Chondrocyte (in vitro differentiated cells): ENCODE results near the gene ZNF285. TPM values are rescaled to one million over a fixed set of nuclear protein-coding genes. Genes with fewer than 3 reads are reported as not detected.
"Not testable (repeated sequence)": the region's sequence is repeated elsewhere in the genome, so short reads cannot be mapped to it uniquely, and the experiment has no call there.

ENCODE experiments used
- DNase-seq: peaks from one replicate; pipeline ENCODE4 v3.0.0; 2021; ENCODE audit warnings: mixed read lengths, low spot score
- H3K27ac Mint-ChIP-seq: one replicate; pipeline ENCODE4 v1.8.0; 2021; ENCODE audit warnings: mild to moderate bottlenecking, moderate library complexity, mixed read lengths; ENCODE audit not compliant: unreplicated experiment
- H3K27me3 Mint-ChIP-seq: 2 replicates; pipeline ENCODE4 v1.8.0; 2021; ENCODE audit warnings: low read depth, mixed read lengths
- H3K36me3 Mint-ChIP-seq: 2 replicates; pipeline ENCODE4 v1.8.0; 2021; ENCODE audit warnings: low read depth, mixed read lengths
- H3K4me1 Mint-ChIP-seq: 2 replicates; pipeline ENCODE4 v1.8.0; 2021; ENCODE audit warnings: low read depth, mild to moderate bottlenecking, mixed read lengths
- H3K4me3 Mint-ChIP-seq: one replicate; pipeline ENCODE4 v1.8.0; 2021; ENCODE audit warnings: mild to moderate bottlenecking, moderate library complexity, mixed read lengths; ENCODE audit not compliant: unreplicated experiment
- H3K9me3 Mint-ChIP-seq: 2 replicates; pipeline ENCODE4 v1.8.0; 2021; ENCODE audit warnings: low read depth, mixed read lengths
- total RNA-seq: library from RNA; stranded (reverse); gene quantifications from 3 replicates; pipeline ENCODE4 v1.2.1, GENCODE V29; 2021
- TF ChIP-seq, protein P1 (sequence below): fragments of 200-600 bp; sonication (generic); IDR thresholded peaks from 2 replicates; pipeline ENCODE4 v1.5.0; 2021; ENCODE audit warnings: antibody characterized with exemption, mild to moderate bottlenecking, moderate library complexity

ZNF285 gene
- total RNA-seq, 1 donor from 2014 or later: 4.1 TPM

DNA sequence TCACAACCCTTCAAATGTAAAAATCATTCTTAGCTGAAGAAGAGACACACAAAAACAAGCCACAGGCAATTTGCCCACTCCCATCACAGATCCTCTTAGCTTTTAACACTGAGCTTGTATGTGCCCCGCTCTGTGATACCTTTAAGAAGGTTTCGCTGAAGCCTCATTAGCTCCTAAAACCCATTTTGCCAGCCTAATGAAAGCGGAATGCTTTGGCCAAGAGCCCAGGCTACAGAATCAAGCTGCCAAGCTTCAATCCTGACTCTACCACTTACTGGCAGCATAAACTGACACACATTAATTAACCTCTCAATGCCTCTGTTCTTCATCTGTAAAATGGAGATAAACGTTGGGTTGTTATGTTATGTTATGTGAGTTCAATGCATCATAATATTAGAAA is 55.4 kb downstream of the ZNF285 start:
- Mint-ChIP-seq H3K9me3 (peaks cover 25% of the 10 kb centered on the region), H3K27me3 (no peaks in the 10 kb centered on the region), H3K4me3 (no peak overlapping the region), H3K4me1 (no peaks in the 10 kb centered on the region), H3K27ac (no peak overlapping the region), H3K36me3 (peaks cover 17% of the 10 kb centered on the region)
- no peak for DNase-seq
- TF ChIP-seq, protein P1, sequence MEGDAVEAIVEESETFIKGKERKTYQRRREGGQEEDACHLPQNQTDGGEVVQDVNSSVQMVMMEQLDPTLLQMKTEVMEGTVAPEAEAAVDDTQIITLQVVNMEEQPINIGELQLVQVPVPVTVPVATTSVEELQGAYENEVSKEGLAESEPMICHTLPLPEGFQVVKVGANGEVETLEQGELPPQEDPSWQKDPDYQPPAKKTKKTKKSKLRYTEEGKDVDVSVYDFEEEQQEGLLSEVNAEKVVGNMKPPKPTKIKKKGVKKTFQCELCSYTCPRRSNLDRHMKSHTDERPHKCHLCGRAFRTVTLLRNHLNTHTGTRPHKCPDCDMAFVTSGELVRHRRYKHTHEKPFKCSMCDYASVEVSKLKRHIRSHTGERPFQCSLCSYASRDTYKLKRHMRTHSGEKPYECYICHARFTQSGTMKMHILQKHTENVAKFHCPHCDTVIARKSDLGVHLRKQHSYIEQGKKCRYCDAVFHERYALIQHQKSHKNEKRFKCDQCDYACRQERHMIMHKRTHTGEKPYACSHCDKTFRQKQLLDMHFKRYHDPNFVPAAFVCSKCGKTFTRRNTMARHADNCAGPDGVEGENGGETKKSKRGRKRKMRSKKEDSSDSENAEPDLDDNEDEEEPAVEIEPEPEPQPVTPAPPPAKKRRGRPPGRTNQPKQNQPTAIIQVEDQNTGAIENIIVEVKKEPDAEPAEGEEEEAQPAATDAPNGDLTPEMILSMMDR: no peak

DNA sequence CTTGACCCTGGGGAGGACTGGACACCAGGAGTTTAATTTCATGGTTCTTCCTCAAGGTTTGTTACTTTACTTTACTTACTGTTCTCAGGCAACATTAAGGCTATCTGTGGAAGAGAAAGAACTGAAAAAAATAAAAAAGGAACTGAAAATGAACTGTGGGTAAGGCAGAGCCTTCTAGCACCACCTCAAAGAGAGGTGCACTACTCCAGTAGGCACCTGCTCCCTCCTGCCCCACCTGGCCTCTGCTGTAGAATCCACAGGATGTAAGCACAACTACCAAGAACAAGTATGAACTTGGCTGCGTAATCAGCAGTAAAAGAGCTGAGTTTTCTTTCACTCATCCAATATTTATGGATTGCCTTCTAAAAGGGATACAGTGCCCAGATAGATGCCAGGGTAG is 57.2 kb downstream of the ZNF285 start:
- Mint-ChIP-seq H3K27ac (no peak overlapping the region), H3K4me3 (no peak overlapping the region), H3K9me3 (peaks cover 11% of the 10 kb centered on the region), H3K27me3 (no peaks in the 10 kb centered on the region), H3K4me1 (no peaks in the 10 kb centered on the region), H3K36me3 (peaks cover 14% of the 10 kb centered on the region)
- no peak for DNase-seq
- TF ChIP-seq, protein P1: no peak

DNA sequence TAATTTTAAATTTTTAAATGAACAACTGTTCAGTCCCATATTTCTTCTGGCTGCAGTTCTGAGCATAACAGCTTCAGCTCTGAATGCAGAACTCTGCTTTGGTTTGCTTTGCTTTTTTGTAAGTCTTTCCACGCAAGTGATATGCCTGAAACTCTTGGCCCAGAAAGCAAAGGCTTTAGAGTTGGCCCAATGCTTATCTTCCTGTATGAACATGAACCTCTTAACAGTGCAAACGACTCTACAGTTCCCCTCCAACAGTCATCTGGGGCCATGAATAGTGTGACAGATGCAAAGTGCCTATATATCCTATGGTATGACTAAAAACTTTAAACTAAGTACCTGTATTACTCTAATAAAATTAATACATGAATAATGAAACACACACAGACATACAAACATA is 59.6 kb downstream of the ZNF285 start:
- H3K27ac Mint-ChIP-seq: no peak overlapping the region
- H3K9me3 Mint-ChIP-seq: peaks cover 2% of the 10 kb centered on the region
- H3K4me3 Mint-ChIP-seq: no peak overlapping the region
- TF ChIP-seq, protein P1: no peak
- H3K36me3 Mint-ChIP-seq: peaks cover 23% of the 10 kb centered on the region
- H3K27me3 Mint-ChIP-seq: no peaks in the 10 kb centered on the region
- no peak for DNase-seq
- H3K4me1 Mint-ChIP-seq: no peaks in the 10 kb centered on the region

DNA sequence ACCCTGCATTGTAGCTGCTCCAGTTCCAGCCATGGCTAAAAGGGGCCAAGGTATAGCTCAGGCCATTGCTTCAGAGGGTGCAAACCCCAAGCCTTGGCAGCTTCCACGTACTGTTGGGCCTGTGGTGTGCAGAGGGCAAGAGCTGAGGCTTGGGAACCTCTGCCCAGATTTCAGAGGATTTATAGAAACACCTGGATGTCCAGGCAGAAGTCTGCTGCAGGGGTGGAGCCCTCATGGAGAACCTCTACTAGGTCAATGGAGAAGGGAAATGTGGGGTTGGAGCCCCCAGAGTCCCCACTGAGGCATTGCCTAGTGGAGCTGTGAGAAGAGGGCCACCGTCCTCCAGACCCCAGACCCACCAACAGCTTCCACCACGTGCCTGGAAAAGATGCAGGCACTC is 66.8 kb downstream of the ZNF285 start:
- H3K4me1 Mint-ChIP-seq, DNase-seq, H3K27me3 Mint-ChIP-seq, H3K4me3 Mint-ChIP-seq, H3K27ac Mint-ChIP-seq: not testable (repeated sequence)
- Mint-ChIP-seq H3K36me3 (peaks cover 76% of the 10 kb centered on the region), H3K9me3 (peaks cover 42% of the 10 kb centered on the region)

Other genes starting within 250 kb of the ZNF285 start
- 20.5 to 34.2 TPM (median 25.0 TPM) in 3 replicates for gene ZNF226, start 236.5 kb downstream of the ZNF285 start, total RNA-seq
- 12.2 to 20.2 TPM (median 15.2 TPM) in 3 replicates for gene ZNF227, start 189.1 kb downstream of the ZNF285 start, total RNA-seq
- gene ZNF233, start 141.7 kb downstream of the ZNF285 start, total RNA-seq: 1.8 to 3.4 TPM (median 2.1 TPM) in 3 replicates
- 6.7 to 7.4 TPM (median 7.4 TPM) in 3 replicates for gene ZNF235, start 96.6 kb downstream of the ZNF285 start, total RNA-seq
- gene ZNF112, start 44.9 kb downstream of the ZNF285 start, total RNA-seq: 4.9 to 7.1 TPM (median 6.9 TPM) in 3 replicates
- 3.5 to 5.6 TPM (median 3.7 TPM) in 3 replicates for gene ZNF229, start 46.9 kb upstream of the ZNF285 start, total RNA-seq
- gene ZNF180, start 98.9 kb upstream of the ZNF285 start, total RNA-seq: 4.6 to 7.8 TPM (median 4.7 TPM) in 3 replicates
- not detected in 3 replicates for gene CEACAM20, start 128.1 kb upstream of the ZNF285 start, total RNA-seq
- not detected in 3 replicates for gene IGSF23, start 212.0 kb upstream of the ZNF285 start, total RNA-seq
- gene PVR, start 242.3 kb upstream of the ZNF285 start, total RNA-seq: 44.4 to 93.2 TPM (median 89.7 TPM) in 3 replicates